Heart left ventricle (tissue), 13 donors: ENCODE results near the gene TMEM38B.
"Not testable (repeated sequence)": the region's sequence is repeated elsewhere in the genome, so short reads cannot be mapped to it uniquely, and the experiment has no call there.

ENCODE experiments used
- POLR2A ChIP-seq, 2 donors: fragments of 450-650 bp; IDR thresholded peaks; one replicate each; pipeline ENCODE4 v1.6.1; 2017; ENCODE audit warnings: antibody characterized with exemption in 2 of 2, mild to moderate bottlenecking in 2 of 2, moderate library complexity in 2 of 2
- TF ChIP-seq, protein P1 (sequence below), 12 donors: fragments of 200-600 bp; sonication (generic) in 4 of 12; IDR thresholded peaks; one replicate each; pipeline versions ENCODE4 v1.5.0 to v1.8.0; 2018 to 2022; ENCODE audit warnings: antibody characterized with exemption in 12 of 12, mild to moderate bottlenecking in 5 of 12
- donor health status: ischemic (EF 13 %, LVEDD 7.1; RV severe dilation, severe dysfunction).
- donor health status: DM: no; HTN: yes; CAD: no.
- donor health status: DM: no; HTN: no; CAD: no.
- donor health status: ischemic (EF 25% LVEDD 6.9; RV normal size, moderate dysfunction).
- donor health status: ischemic (EF 25% LVEDD 5.7; RV mildly dilated, moderate dysfunction).
- donor health status: ischemic (EF 35%, LVEDD 5.7; RV mildly dilated, moderate dysfunction).
- donor health status: nonischemic (EF 11% LVEDD 7.7; RV severe dilation, severe dysfunction).
- donor health status: DM: yes; HTN: yes; CAD: no.
- donor health status: PGD.
- donor health status: ischemic (EF 29% LVEDD 5.4; RV normal size, mild dysfunction).
- donor health status: nonischemic (EF 23%, LVEDD 6.1; RV moderate dilation, normal function).

- TF ChIP-seq, protein P1, sequence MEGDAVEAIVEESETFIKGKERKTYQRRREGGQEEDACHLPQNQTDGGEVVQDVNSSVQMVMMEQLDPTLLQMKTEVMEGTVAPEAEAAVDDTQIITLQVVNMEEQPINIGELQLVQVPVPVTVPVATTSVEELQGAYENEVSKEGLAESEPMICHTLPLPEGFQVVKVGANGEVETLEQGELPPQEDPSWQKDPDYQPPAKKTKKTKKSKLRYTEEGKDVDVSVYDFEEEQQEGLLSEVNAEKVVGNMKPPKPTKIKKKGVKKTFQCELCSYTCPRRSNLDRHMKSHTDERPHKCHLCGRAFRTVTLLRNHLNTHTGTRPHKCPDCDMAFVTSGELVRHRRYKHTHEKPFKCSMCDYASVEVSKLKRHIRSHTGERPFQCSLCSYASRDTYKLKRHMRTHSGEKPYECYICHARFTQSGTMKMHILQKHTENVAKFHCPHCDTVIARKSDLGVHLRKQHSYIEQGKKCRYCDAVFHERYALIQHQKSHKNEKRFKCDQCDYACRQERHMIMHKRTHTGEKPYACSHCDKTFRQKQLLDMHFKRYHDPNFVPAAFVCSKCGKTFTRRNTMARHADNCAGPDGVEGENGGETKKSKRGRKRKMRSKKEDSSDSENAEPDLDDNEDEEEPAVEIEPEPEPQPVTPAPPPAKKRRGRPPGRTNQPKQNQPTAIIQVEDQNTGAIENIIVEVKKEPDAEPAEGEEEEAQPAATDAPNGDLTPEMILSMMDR (IDR thresholded peaks at IDR 0.05) = not testable (repeated sequence)
- not testable (repeated sequence) for TF ChIP-seq POLR2A (IDR thresholded peaks at IDR 0.05)
Observed at GRCh38 chr9:105783495-105783872, 89.1 kb downstream of the TMEM38B start.
